ENCODE measurements around the gene CATSPERE.

- TF ChIP-seq CTCF (IDR thresholded peaks at IDR 0.05), result no peak
- no peak for TF ChIP-seq POLR2A (IDR thresholded peaks at IDR 0.05)
- TF ChIP-seq POLR2AphosphoS5 (IDR thresholded peaks at IDR 0.05), result no peak
Observed at GRCh38 chr1:244674446-244674845, 213.4 kb downstream of the CATSPERE start.

Data from breast epithelium (tissue), 3 donors.